Esophagus muscularis mucosa (tissue), 3 donors: Measurements from ENCODE around the gene TNK2.

Source experiments
- CTCF ChIP-seq, 3 experiments: fragments of 200-600 bp in 2 of 3; fragments of 450-650 bp in 1 of 3; sonication (generic) in 2 of 3; IDR thresholded peaks; one replicate each; pipeline ENCODE4 v1.5.1; 2017 to 2019; ENCODE audit warnings: antibody characterized with exemption in 3 of 3, mild to moderate bottlenecking in 2 of 3, moderate library complexity in 1 of 3
- POLR2A ChIP-seq: fragments of 450-650 bp; IDR thresholded peaks from one replicate; pipeline ENCODE4 v1.6.1; 2017; ENCODE audit warnings: antibody characterized with exemption, moderate library complexity, mild to moderate bottlenecking, low read depth
- POLR2AphosphoS5 ChIP-seq, 2 donors: sonication (generic); formaldehyde crosslinking; IDR thresholded peaks; one replicate each; pipeline ENCODE4 v1.6.1; 2017; ENCODE audit warnings: antibody characterized with exemption in 2 of 2

GRCh38 chr3:195868866-195869412, 39.4 kb downstream of the TNK2 start:
- TF ChIP-seq POLR2A (no peak), CTCF (IDR thresholded peaks at IDR 0.05) (no peak), POLR2AphosphoS5 (IDR thresholded peaks at IDR 0.05) (no peak)
